GM18951 (cell line): ENCODE results near the gene HSD17B11.
"Not testable (repeated sequence)": the region's sequence is repeated elsewhere in the genome, so short reads cannot be mapped to it uniquely, and the experiment has no call there.

ENCODE experiments used
- POLR2A ChIP-seq: IDR thresholded peaks from 4 replicates; pipeline ENCODE4 v1.6.1; 2011; ENCODE audit warnings: mild to moderate bottlenecking; ENCODE audit not compliant: insufficient read length, insufficient read depth; ENCODE audit errors: extremely low read depth
- in situ Hi-C: fragments of 300-500 bp; cut with MboI; formaldehyde crosslinking; loops from one replicate; pipeline ENCODE4 v1.12.0; 2022; ENCODE audit warnings: low sequenced_read_pairs, mixed read lengths, inconsistent platforms; ENCODE audit not compliant: unreplicated experiment

HSD17B11 gene

GRCh38 chr4:87298362-87298761 lies 92.6 kb downstream of the HSD17B11 start:
- in situ Hi-C loops = no loop called here

DNA sequence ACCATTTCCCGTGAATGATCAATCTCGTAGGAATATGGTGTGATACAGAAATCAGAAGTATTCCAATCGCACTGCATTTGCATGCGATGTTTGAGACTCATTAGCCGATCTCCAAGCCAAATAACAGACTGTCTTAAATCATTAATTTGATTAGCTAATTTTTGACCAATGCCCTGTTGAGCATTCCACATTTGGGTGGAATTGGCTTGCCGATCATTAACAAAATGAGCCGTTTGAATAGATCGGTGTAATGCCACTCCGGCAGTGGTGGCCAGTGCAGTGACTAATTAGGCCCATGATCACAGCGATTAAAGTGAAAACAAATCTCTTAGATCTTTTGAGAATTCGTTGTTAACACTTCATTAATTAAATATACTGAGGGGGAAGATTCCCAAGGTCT lies 96.1 kb downstream of the HSD17B11 start:
- in situ Hi-C loops = not testable (repeated sequence)

More at GRCh38 chr4:87298362-87298761, 92.6 kb downstream of the HSD17B11 start:
- no peak for TF ChIP-seq POLR2A

- in situ Hi-C loops = not testable (repeated sequence)
Observed at GRCh38 chr4:87293889-87294288, 97.1 kb downstream of the HSD17B11 start.

GRCh38 chr4:87286970-87287369 lies 104.0 kb downstream of the HSD17B11 start:
- TF ChIP-seq POLR2A = no peak
- in situ Hi-C loops = no loop called here
